A673 (cell line): ENCODE data around the gene NELL1.

Experiments
- CTCF ChIP-seq: fragments of 300-800, 200-600 bp; sonication (generic); conservative IDR thresholded peaks from 2 replicates; pipeline ENCODE4 v1.5.1; 2017; ENCODE audit warnings: low read depth, mild to moderate bottlenecking, antibody characterized with exemption, low read length, moderate library complexity, mixed read lengths
- EZH2 ChIP-seq: fragments of 200-600 bp; sonication (generic); IDR thresholded peaks from 2 replicates; pipeline ENCODE4 v1.6.1; 2017; ENCODE audit warnings: borderline replicate concordance, low read depth, mild to moderate bottlenecking, mixed read lengths, antibody characterized with exemption, low read length; ENCODE audit not compliant: poor library complexity, severe bottlenecking

GRCh38 chr11:20964985-20965384, 295.6 kb downstream of the NELL1 start:
- TF ChIP-seq CTCF: no peak
- TF ChIP-seq EZH2: no peak
